ENCODE results near the gene ZCCHC17. TPM values are rescaled to one million over a fixed set of nuclear protein-coding genes. Genes with fewer than 3 reads are reported as not detected.

Gene ZCCHC17
- total and polyA plus RNA-seq, 2 donors (not counting 1 experiment from before 2014, with no cell fraction given): 14.1 to 20.3 TPM

DNA sequence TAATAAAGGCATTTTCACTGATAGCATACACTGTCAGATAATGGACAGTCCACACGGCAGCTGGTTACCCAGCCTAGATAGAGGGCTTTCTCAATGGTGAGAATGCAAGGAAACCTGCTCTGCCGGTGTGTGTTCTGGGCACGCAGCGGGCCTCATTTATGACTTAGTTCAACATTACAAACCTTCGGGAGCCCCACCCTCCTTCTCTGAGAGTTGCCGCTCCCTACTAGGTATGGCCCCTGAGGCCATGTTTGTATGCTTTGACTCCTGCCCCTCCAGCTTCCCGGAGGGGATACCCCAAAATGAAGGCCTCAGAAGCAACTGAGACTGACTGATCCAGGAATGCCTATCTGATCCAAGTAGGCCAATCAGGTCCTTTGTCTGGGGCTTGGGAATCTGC, 93.2 kb downstream of the ZCCHC17 start:
- ChIA-PET POLR2A (no interaction called here), CTCF (interaction anchor here (0.6 to 1.5 kb wide), 3 partner anchors 20 to 158 kb away, joined by 3 to 6 read pairs (median 4); no protein-coding TSS in a partner anchor)

GRCh38 chr1:31393463-31393862, 96.6 kb downstream of the ZCCHC17 start:
- Histone ChIP-seq H3K79me2 (ENCODE audit: control insufficient read depth, insufficient read depth, low read length) (no peaks in the 10 kb centered on the region), H3K4me2 (replicated peaks; ENCODE audit: low read depth, low read length, poor library complexity, severe bottlenecking) (no peak overlapping the region), H3K36me3 (replicated peaks in 1 of 2; ENCODE audit: control extremely low read depth in 1 of 2, control insufficient read depth in 1 of 2, extremely low read depth in 1 of 2, insufficient read depth in 2 of 2, low read length in 1 of 2) (no peaks in the 10 kb centered on the region), H3K27me3 (replicated peaks in 1 of 4; ENCODE audit: control extremely low read depth in 1 of 4, control insufficient read depth in 3 of 4, insufficient read depth in 4 of 4, low read length in 3 of 4) (no peaks in the 10 kb centered on the region), H3K9me3 (ENCODE audit: control extremely low read depth in 1 of 3, control insufficient read depth in 2 of 3, insufficient read depth in 1 of 3, low read length in 2 of 3) (no peaks in the 10 kb centered on the region), H3K4me1 (ENCODE audit: control insufficient read depth in 2 of 2, insufficient read depth in 2 of 2, low read length in 2 of 2) (peaks cover 8 to 13% of the 10 kb centered on the region in 2 donors), H4K20me1 (ENCODE audit: control insufficient read depth, insufficient read depth, low read length, poor library complexity, severe bottlenecking) (no peaks in the 10 kb centered on the region), H3K4me3 (ENCODE audit: control extremely low read depth in 1 of 5, extremely low read depth in 1 of 5, insufficient read depth in 1 of 5, low read depth in 2 of 5, low read length in 4 of 5) (no peak overlapping the region), H3K27ac (ENCODE audit: low read length in 2 of 2) (no peak overlapping the region), H2AFZ (ENCODE audit: insufficient read depth, low read depth, low read length, poor library complexity, severe bottlenecking) (no peak overlapping the region), H3K9ac (ENCODE audit: low read length) (no peak overlapping the region)
- Mint-ChIP-seq H3K4me1 (peaks cover 13% of the 10 kb centered on the region), H3K27me3 (peaks cover 2% of the 10 kb centered on the region), H3K27ac (no peak overlapping the region), H3K9me3 (ENCODE audit: insufficient read depth) (no peaks in the 10 kb centered on the region), H3K4me3 (no peak overlapping the region)
- no peak for DNase-seq
- no peak for ATAC-seq (ENCODE audit: low read depth)
- POLR2A ChIA-PET: no interaction called here
- intact Hi-C loops (cut with micrococcal nuclease): no loop called here
- TF ChIP-seq EZH2 (IDR thresholded peaks at IDR 0.05; ENCODE audit: borderline replicate concordance, insufficient read depth, low read depth, low read length, poor library complexity, severe bottlenecking): no peak
- CTCF ChIA-PET: interaction anchor here (1.8 to 5.7 kb wide), 5 partner anchors 20 to 395 kb away, joined by 7 to 133 read pairs (median 27); partner anchors contain the start of gene FABP3

More for the DNA sequence above, 93.2 kb downstream of the ZCCHC17 start:
- H3K4me1 Mint-ChIP-seq: peaks cover 10% of the 10 kb centered on the region
- no peaks in the 10 kb centered on the region for H3K27me3 ChIP-seq (replicated peaks in 1 of 4; ENCODE audit: control extremely low read depth in 1 of 4, control insufficient read depth in 3 of 4, insufficient read depth in 4 of 4, low read length in 3 of 4)
- H3K27me3 Mint-ChIP-seq: peaks cover 15% of the 10 kb centered on the region
- ATAC-seq (ENCODE audit: low read depth) (no peak), DNase-seq (no peak)
- H4K20me1 ChIP-seq (ENCODE audit: control insufficient read depth, insufficient read depth, low read length, poor library complexity, severe bottlenecking): no peaks in the 10 kb centered on the region
- intact Hi-C loops (cut with micrococcal nuclease): no loop called here
- H3K27ac ChIP-seq (ENCODE audit: low read length in 2 of 2): no peak overlapping the region
- no peaks in the 10 kb centered on the region for H3K9me3 ChIP-seq (ENCODE audit: control extremely low read depth in 1 of 3, control insufficient read depth in 2 of 3, insufficient read depth in 1 of 3, low read length in 2 of 3)
- H3K4me3 Mint-ChIP-seq: no peak overlapping the region
- H3K4me3 ChIP-seq (ENCODE audit: control extremely low read depth in 1 of 5, extremely low read depth in 1 of 5, insufficient read depth in 1 of 5, low read depth in 2 of 5, low read length in 4 of 5): no peak overlapping the region
- H3K27ac Mint-ChIP-seq: no peak overlapping the region
- no peak overlapping the region for H3K9ac ChIP-seq (ENCODE audit: low read length)
- no peaks in the 10 kb centered on the region for H3K36me3 ChIP-seq (replicated peaks in 1 of 2; ENCODE audit: control extremely low read depth in 1 of 2, control insufficient read depth in 1 of 2, extremely low read depth in 1 of 2, insufficient read depth in 2 of 2, low read length in 1 of 2)
- H3K4me1 ChIP-seq (ENCODE audit: control insufficient read depth in 2 of 2, insufficient read depth in 2 of 2, low read length in 2 of 2): peaks cover 8 to 13% of the 10 kb centered on the region in 2 donors
- H3K4me2 ChIP-seq (replicated peaks; ENCODE audit: low read depth, low read length, poor library complexity, severe bottlenecking): no peak overlapping the region
- H3K79me2 ChIP-seq (ENCODE audit: control insufficient read depth, insufficient read depth, low read length): no peaks in the 10 kb centered on the region
- H3K9me3 Mint-ChIP-seq (ENCODE audit: insufficient read depth): no peaks in the 10 kb centered on the region
- WGBS (ENCODE audit: insufficient coverage): 100% methylated on average over 7 of the region's 7 CpGs
- H2AFZ ChIP-seq (ENCODE audit: insufficient read depth, low read depth, low read length, poor library complexity, severe bottlenecking): no peak overlapping the region
- no peak for TF ChIP-seq EZH2 (IDR thresholded peaks at IDR 0.05; ENCODE audit: borderline replicate concordance, insufficient read depth, low read depth, low read length, poor library complexity, severe bottlenecking)
- TF ChIP-seq CTCF (IDR thresholded peaks at IDR 0.05): no peak

Data from B cell (primary cell).